Measurements from ENCODE around the gene DNAJB8. TPM values are rescaled to one million over a fixed set of nuclear protein-coding genes. Genes with fewer than 3 reads are reported as not detected.

The DNAJB8 gene
- total RNA-seq, 1 experiment from 2014 or later = not detected

DNA sequence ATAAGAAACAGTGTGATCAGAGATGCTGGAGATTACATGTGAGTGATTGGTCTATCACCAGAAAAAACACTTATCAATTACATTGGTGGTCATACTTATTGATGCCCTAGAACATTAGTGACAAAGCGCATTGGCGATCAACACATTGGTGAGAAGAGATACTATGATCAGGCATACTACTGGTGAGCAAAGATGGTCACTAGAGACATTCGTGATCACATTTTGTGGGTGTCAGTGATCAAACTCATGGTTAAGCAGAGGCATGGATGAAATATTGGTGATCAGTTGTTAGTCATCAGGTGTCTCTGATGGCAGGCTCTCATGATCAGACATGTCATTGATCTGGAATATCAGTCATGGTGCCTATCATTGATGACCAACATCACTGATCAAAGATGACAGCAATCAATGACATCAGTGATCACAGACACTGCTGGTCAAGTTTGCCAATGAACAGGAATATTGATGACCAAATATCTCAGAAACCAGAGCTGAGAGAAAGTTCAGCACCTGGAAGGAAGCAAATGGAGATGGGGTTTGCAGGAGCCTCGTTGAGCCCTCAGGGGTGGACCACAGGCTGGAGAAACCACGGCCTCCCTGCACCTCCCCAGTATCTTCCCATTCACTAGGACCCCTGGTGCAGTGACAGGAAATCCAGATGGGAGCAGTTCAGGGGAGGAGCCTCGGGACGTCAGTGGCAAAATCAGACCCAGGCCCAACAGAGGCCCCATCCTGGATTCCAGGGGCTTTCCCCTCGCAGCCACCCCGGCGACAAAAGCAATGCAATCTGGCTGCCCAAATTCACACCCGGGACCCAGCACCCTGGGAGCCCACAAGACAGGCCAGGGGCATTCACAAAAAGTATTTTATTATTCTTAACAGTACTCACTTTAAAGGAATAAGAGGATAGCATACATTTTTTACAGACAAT lies 12.2 kb upstream of the DNAJB8 start:
- Histone ChIP-seq H4K20me1 (ENCODE audit: low read length) (no peaks in the 10 kb centered on the region), H3K4me2 (ENCODE audit: low read length) (no peak overlapping the region), H2AFZ (ENCODE audit: low read length) (no peak overlapping the region), H3K4me3 (ENCODE audit: low read length) (no peak overlapping the region), H3K79me2 (ENCODE audit: low read length) (peaks cover 11% of the 10 kb centered on the region), H3F3A (ENCODE audit: low read length, unreplicated experiment) (peaks cover 6% of the 10 kb centered on the region), H3K9ac (ENCODE audit: low read length) (no peak overlapping the region), H3K9me3 (ENCODE audit: low read length) (no peaks in the 10 kb centered on the region), H3K36me3 (ENCODE audit: low read depth, low read length) (peaks cover 15% of the 10 kb centered on the region; the same call in 1 of the 2 replicates), H3K4me1 (ENCODE audit: insufficient read depth, low read length) (peaks cover 18% of the 10 kb centered on the region), H3K9me2 (replicated peaks; ENCODE audit: low read length) (no peaks in the 10 kb centered on the region), H3K27me3 (ENCODE audit: low read length) (no peaks in the 10 kb centered on the region), H3K27ac (ENCODE audit: low read length) (no peak overlapping the region)
- DNase-seq (no peak), ATAC-seq (no peak)
- no peak for TF ChIP-seq EZH2phosphoT487 (IDR thresholded peaks at IDR 0.05; ENCODE audit: borderline replicate concordance, low read length)
- TF ChIP-seq, protein P1, sequence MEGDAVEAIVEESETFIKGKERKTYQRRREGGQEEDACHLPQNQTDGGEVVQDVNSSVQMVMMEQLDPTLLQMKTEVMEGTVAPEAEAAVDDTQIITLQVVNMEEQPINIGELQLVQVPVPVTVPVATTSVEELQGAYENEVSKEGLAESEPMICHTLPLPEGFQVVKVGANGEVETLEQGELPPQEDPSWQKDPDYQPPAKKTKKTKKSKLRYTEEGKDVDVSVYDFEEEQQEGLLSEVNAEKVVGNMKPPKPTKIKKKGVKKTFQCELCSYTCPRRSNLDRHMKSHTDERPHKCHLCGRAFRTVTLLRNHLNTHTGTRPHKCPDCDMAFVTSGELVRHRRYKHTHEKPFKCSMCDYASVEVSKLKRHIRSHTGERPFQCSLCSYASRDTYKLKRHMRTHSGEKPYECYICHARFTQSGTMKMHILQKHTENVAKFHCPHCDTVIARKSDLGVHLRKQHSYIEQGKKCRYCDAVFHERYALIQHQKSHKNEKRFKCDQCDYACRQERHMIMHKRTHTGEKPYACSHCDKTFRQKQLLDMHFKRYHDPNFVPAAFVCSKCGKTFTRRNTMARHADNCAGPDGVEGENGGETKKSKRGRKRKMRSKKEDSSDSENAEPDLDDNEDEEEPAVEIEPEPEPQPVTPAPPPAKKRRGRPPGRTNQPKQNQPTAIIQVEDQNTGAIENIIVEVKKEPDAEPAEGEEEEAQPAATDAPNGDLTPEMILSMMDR (conservative IDR thresholded peaks at IDR 0.05; ENCODE audit: low read depth, low read length) = no peak
- TF ChIP-seq EZH2 (IDR thresholded peaks at IDR 0.05; ENCODE audit: low read length, unreplicated experiment) = no peak
- ChIA-PET CTCF (no interaction called here), POLR2A (ENCODE audit: unreplicated experiment) (no interaction called here)
- no TSS peak for BruUV-seq (replicated peaks)
- intact Hi-C loops (cut with micrococcal nuclease) = no loop called here

DNA sequence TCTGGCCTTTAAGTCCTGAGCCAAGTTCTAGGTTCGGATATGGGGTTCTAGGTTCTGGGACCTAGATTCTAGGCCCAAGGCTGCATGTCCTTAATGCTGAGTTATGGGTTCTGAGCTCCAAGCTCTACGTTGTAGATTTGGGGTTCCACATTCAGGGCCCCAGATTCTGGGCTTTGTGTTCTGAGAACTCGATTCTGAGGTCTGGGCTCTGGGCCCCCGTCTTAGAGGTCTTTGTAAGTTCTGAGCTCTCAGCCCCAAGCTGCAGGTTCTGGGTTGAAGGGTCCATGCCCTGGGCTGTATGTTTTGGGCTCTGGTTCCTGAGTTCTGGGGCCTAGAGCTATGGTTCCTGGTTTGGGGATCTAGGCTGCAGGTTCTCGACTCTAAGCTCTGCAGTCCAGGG lies 10.0 kb upstream of the DNAJB8 start:
- H3K9ac ChIP-seq (ENCODE audit: low read length) = no peak overlapping the region
- H3K27ac ChIP-seq (ENCODE audit: low read length) = no peak overlapping the region
- intact Hi-C loops (cut with micrococcal nuclease) = no loop called here
- no peaks in the 10 kb centered on the region for H4K20me1 ChIP-seq (ENCODE audit: low read length)
- H2AFZ ChIP-seq (ENCODE audit: low read length) = no peak overlapping the region
- no peak overlapping the region for H3K4me3 ChIP-seq (ENCODE audit: low read length)
- H3F3A ChIP-seq (ENCODE audit: low read length, unreplicated experiment) = no peaks in the 10 kb centered on the region
- ChIA-PET CTCF (no interaction called here), POLR2A (ENCODE audit: unreplicated experiment) (no interaction called here)
- no peaks in the 10 kb centered on the region for H3K27me3 ChIP-seq (ENCODE audit: low read length)
- no TSS peak for BruUV-seq (replicated peaks)
- DNase-seq (no peak), ATAC-seq (no peak)
- no peaks in the 10 kb centered on the region for H3K79me2 ChIP-seq (ENCODE audit: low read length)
- no peaks in the 10 kb centered on the region for H3K9me3 ChIP-seq (ENCODE audit: low read length)
- TF ChIP-seq EZH2 (IDR thresholded peaks at IDR 0.05; ENCODE audit: low read length, unreplicated experiment) = no peak
- TF ChIP-seq, protein P1 (conservative IDR thresholded peaks at IDR 0.05; ENCODE audit: low read depth, low read length) = no peak
- no peak for TF ChIP-seq EZH2phosphoT487 (IDR thresholded peaks at IDR 0.05; ENCODE audit: borderline replicate concordance, low read length)
- no peaks in the 10 kb centered on the region for H3K4me1 ChIP-seq (ENCODE audit: insufficient read depth, low read length)
- peaks cover 15% of the 10 kb centered on the region; the same call in 1 of the 2 replicates for H3K36me3 ChIP-seq (ENCODE audit: low read depth, low read length)
- no peaks in the 10 kb centered on the region for H3K9me2 ChIP-seq (replicated peaks; ENCODE audit: low read length)
- no peak overlapping the region for H3K4me2 ChIP-seq (ENCODE audit: low read length)

DNA sequence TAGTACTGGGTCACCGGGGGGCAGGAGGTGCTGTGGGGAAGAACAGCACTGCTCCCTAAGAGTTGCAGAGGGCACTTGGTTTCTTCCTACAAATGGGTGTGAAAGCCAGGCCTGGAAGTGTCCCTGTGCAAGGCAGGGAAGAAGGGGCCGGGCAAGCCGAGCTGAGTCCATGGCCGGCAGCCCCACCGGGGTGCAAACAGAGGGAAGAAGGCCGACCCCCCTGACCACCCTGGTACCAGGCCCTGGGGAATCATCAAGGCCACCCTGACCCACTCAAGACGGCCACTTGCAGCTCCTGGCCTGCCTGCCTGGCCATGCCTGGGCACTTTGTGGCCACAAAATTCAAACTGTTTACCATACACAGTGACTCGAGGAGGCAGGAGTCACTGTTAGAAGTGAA lies 8.7 kb upstream of the DNAJB8 start:
- H3K4me1 ChIP-seq (ENCODE audit: insufficient read depth, low read length) = no peaks in the 10 kb centered on the region
- H3K27me3 ChIP-seq (ENCODE audit: low read length) = no peaks in the 10 kb centered on the region
- H3K9me3 ChIP-seq (ENCODE audit: low read length) = no peaks in the 10 kb centered on the region
- ChIA-PET CTCF (no interaction called here), POLR2A (ENCODE audit: unreplicated experiment) (no interaction called here)
- no peaks in the 10 kb centered on the region for H3K9me2 ChIP-seq (replicated peaks; ENCODE audit: low read length)
- no peaks in the 10 kb centered on the region for H4K20me1 ChIP-seq (ENCODE audit: low read length)
- H3K9ac ChIP-seq (ENCODE audit: low read length) = no peak overlapping the region
- no peaks in the 10 kb centered on the region for H3K79me2 ChIP-seq (ENCODE audit: low read length)
- no TSS peak for BruUV-seq (replicated peaks)
- H3K27ac ChIP-seq (ENCODE audit: low read length) = no peak overlapping the region
- TF ChIP-seq, protein P1 (conservative IDR thresholded peaks at IDR 0.05; ENCODE audit: low read depth, low read length) = no peak
- no peak for TF ChIP-seq EZH2phosphoT487 (IDR thresholded peaks at IDR 0.05; ENCODE audit: borderline replicate concordance, low read length)
- TF ChIP-seq EZH2 (IDR thresholded peaks at IDR 0.05; ENCODE audit: low read length, unreplicated experiment) = no peak
- H2AFZ ChIP-seq (ENCODE audit: low read length) = no peak overlapping the region
- no peak overlapping the region for H3K4me3 ChIP-seq (ENCODE audit: low read length)
- H3K4me2 ChIP-seq (ENCODE audit: low read length) = no peak overlapping the region
- ATAC-seq (no peak), DNase-seq (no peak)
- H3K36me3 ChIP-seq (ENCODE audit: low read depth, low read length) = peaks cover 9% of the 10 kb centered on the region; the same call in 1 of the 2 replicates
- intact Hi-C loops (cut with micrococcal nuclease) = no loop called here
- no peaks in the 10 kb centered on the region for H3F3A ChIP-seq (ENCODE audit: low read length, unreplicated experiment)

Data from PC-3 (cell line).